ENCODE results near the gene SNRNP35.

DNA sequence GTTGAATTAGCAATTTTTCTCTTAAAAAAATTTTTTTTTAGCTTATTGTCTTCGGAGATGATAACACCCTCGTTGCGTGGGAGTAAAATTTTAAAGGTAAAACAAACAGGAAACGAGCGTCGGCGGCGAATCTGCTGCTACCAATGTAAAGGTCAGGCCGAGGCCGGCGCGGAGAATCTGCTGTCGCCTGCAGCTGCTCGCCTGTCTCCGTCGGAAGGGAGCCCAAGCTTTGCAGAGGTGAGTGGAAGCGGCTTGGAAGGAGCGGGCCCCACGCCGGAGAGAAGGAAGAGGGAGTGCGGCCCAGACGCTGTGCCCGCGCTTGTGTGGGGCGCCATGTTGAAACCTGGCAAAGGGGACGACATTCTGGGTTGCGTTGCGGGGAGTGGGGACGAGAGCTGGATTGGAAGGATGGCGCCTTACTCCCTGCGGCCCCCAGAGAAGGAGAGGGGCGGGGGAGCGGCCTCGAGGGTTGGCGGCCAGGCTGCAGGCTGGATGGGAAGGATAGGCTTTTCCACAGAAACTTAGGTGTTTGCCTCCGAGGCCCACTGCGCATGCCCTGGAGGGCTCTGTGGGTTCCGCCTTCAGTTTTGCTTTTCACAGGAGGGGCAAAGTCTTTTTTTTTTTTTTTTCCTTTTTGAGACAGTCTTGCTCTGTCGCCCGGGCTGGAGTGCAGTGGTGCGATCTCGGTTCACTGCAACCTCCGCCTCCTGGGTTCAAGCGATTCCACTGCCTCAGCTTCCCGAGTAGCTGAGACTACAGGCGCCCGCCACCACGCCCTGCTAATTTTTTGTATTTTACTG, at the start of gene SNRNP35:
- TF ChIP-seq EP300 (IDR thresholded peaks at IDR 0.05; ENCODE audit: borderline replicate concordance) (peak; percentile 55), RAD21 (IDR thresholded peaks at IDR 0.05; ENCODE audit: low read depth) (no peak), CREB1 (IDR thresholded peaks at IDR 0.05; ENCODE audit: low read depth) (no peak), FOXM1 (IDR thresholded peaks at IDR 0.05; ENCODE audit: borderline replicate concordance, low read depth) (no peak), YY1 (IDR thresholded peaks at IDR 0.05; ENCODE audit: low read depth) (peak; percentile 98), TEAD4 (IDR thresholded peaks at IDR 0.05) (0 out of 2 replicates have a peak, but pooled peaks have one; percentile 26)
- TF ChIP-seq, protein P1, sequence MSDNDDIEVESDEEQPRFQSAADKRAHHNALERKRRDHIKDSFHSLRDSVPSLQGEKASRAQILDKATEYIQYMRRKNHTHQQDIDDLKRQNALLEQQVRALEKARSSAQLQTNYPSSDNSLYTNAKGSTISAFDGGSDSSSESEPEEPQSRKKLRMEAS (IDR thresholded peaks at IDR 0.05): peak; percentile 83
